OCI-LY3 (cell line): ENCODE data around the gene SND1.

Experiments
- H2AFZ ChIP-seq: fragments of 200-600, 300-600 bp; shearing (Covaris generic); 2 replicates; pipeline ENCODE4 v1.6.0; 2014; ENCODE audit warnings: antibody characterized with exemption, low read depth, low read length
- H3K27ac ChIP-seq: fragments of 200-600, 300-600 bp; sonication (generic); 2 replicates; pipeline ENCODE4 v1.5.1; 2014; ENCODE audit warnings: mild to moderate bottlenecking, low read length, moderate library complexity, mixed read lengths
- H3K27me3 ChIP-seq: fragments of 200-600, 300-600 bp; sonication (generic); 2 replicates; pipeline ENCODE4 v1.6.1; 2014; ENCODE audit warnings: low read depth, low read length, mixed read lengths
- H3K36me3 ChIP-seq: fragments of 200-600, 300-600 bp; sonication (generic); replicated peaks from 2 replicates; pipeline ENCODE3; 2014; ENCODE audit warnings: low read depth, low read length, mixed read lengths
- H3K4me1 ChIP-seq: fragments of 300-600, 200-600 bp; sonication (generic); 2 replicates; pipeline ENCODE4 v1.6.1; 2014; ENCODE audit warnings: low read length, mixed read lengths
- H3K4me2 ChIP-seq: fragments of 200-600, 300-600 bp; sonication (generic); 2 replicates; pipeline ENCODE4 v1.6.1; 2014; ENCODE audit warnings: low read length, mixed read lengths
- H3K4me3 ChIP-seq: fragments of 300-600, 200-600 bp; sonication (generic); 2 replicates; pipeline ENCODE4 v1.5.1; 2014; ENCODE audit warnings: antibody characterized with exemption, mild to moderate bottlenecking, low read length, moderate library complexity
- H3K79me2 ChIP-seq: fragments of 300-600, 200-600 bp; shearing (Covaris generic); 2 replicates; pipeline ENCODE4 v1.6.1; 2014; ENCODE audit warnings: mild to moderate bottlenecking, low read length, mixed read lengths
- H3K9ac ChIP-seq: fragments of 300-600, 200-600 bp; shearing (Covaris generic); 2 replicates; pipeline ENCODE4 v1.6.0; 2014; ENCODE audit warnings: mild to moderate bottlenecking, low read length, moderate library complexity
- H3K9me3 ChIP-seq: fragments of 200-600, 300-600 bp; shearing (Covaris generic); 2 replicates; pipeline ENCODE4 v1.6.1; 2014; ENCODE audit warnings: low read length, mixed read lengths; ENCODE audit not compliant: insufficient read depth
- H4K20me1 ChIP-seq: fragments of 200-600, 300-600 bp; sonication (generic); 2 replicates; pipeline ENCODE4 v1.6.1; 2016; ENCODE audit warnings: low read length, mixed read lengths; ENCODE audit not compliant: insufficient read depth
- CTCF ChIP-seq: fragments of 200-600, 300-600 bp; sonication (generic); IDR thresholded peaks from 2 replicates; pipeline ENCODE4 v1.5.1; 2014; ENCODE audit warnings: antibody characterized with exemption, low read length, low read depth
- EZH2phosphoT487 ChIP-seq: fragments of 200-600 bp; shearing (Covaris generic); IDR thresholded peaks from 2 replicates; pipeline ENCODE4 v1.6.1; 2018; ENCODE audit warnings: antibody characterized with exemption, mixed run types, low read depth

Gene SND1

GRCh38 chr7:127935847-127936376 is 283.9 kb downstream of the SND1 start:
- H3K27ac ChIP-seq, result no peak overlapping the region
- H3K27me3 ChIP-seq, result no peaks in the 10 kb centered on the region
- no peak overlapping the region for H3K9ac ChIP-seq
- H3K4me1 ChIP-seq, result peaks cover 12% of the 10 kb centered on the region
- peaks cover 48% of the 10 kb centered on the region for H3K36me3 ChIP-seq
- no peak overlapping the region for H2AFZ ChIP-seq
- H3K4me3 ChIP-seq, result no peak overlapping the region
- H3K79me2 ChIP-seq, result peaks cover 30% of the 10 kb centered on the region
- H4K20me1 ChIP-seq, result peaks cover 47% of the 10 kb centered on the region
- no peak overlapping the region for H3K4me2 ChIP-seq
- H3K9me3 ChIP-seq, result no peaks in the 10 kb centered on the region
- TF ChIP-seq CTCF, result no peak
- TF ChIP-seq EZH2phosphoT487, result no peak

- peaks cover 55% of the 10 kb centered on the region for H4K20me1 ChIP-seq
- H3K27me3 ChIP-seq, result no peaks in the 10 kb centered on the region
- peaks cover 41% of the 10 kb centered on the region for H3K36me3 ChIP-seq
- no peak overlapping the region for H3K4me3 ChIP-seq
- no peaks in the 10 kb centered on the region for H3K9me3 ChIP-seq
- H2AFZ ChIP-seq, result no peak overlapping the region
- peaks cover 12% of the 10 kb centered on the region for H3K4me1 ChIP-seq
- no peak for TF ChIP-seq CTCF
- TF ChIP-seq EZH2phosphoT487, result no peak
- no peak overlapping the region for H3K4me2 ChIP-seq
- H3K27ac ChIP-seq, result no peak overlapping the region
- H3K9ac ChIP-seq, result no peak overlapping the region
- H3K79me2 ChIP-seq, result peaks cover 32% of the 10 kb centered on the region
Measured at GRCh38 chr7:127937066-127937680, 285.2 kb downstream of the SND1 start.

GRCh38 chr7:127938588-127938987 is 286.6 kb downstream of the SND1 start:
- Histone ChIP-seq H3K4me2 (no peak overlapping the region), H3K4me1 (peaks cover 12% of the 10 kb centered on the region)
- TF ChIP-seq CTCF, result no peak
- TF ChIP-seq EZH2phosphoT487, result no peak

GRCh38 chr7:127940381-127941160 is 288.6 kb downstream of the SND1 start:
- Histone ChIP-seq H3K9me3 (no peaks in the 10 kb centered on the region), H3K4me1 (no peaks in the 10 kb centered on the region)

More at GRCh38 chr7:127938588-127938987, 286.6 kb downstream of the SND1 start:
- no peak overlapping the region for H3K4me3 ChIP-seq
- peaks cover 29% of the 10 kb centered on the region for H3K79me2 ChIP-seq
- H3K36me3 ChIP-seq, result peaks cover 42% of the 10 kb centered on the region
- H3K9me3 ChIP-seq, result no peaks in the 10 kb centered on the region
- H2AFZ ChIP-seq, result no peak overlapping the region
- H4K20me1 ChIP-seq, result peaks cover 59% of the 10 kb centered on the region
- H3K27ac ChIP-seq, result no peak overlapping the region
- no peak overlapping the region for H3K9ac ChIP-seq
- no peaks in the 10 kb centered on the region for H3K27me3 ChIP-seq

More at GRCh38 chr7:127940381-127941160, 288.6 kb downstream of the SND1 start:
- peaks cover 23% of the 10 kb centered on the region for H3K79me2 ChIP-seq
- H2AFZ ChIP-seq, result no peak overlapping the region
- peaks cover 41% of the 10 kb centered on the region for H4K20me1 ChIP-seq
- TF ChIP-seq CTCF (no peak), EZH2phosphoT487 (no peak)
- peaks cover 34% of the 10 kb centered on the region for H3K36me3 ChIP-seq
- no peak overlapping the region for H3K4me3 ChIP-seq
- no peak overlapping the region for H3K27ac ChIP-seq
- no peak overlapping the region for H3K9ac ChIP-seq
- no peak overlapping the region for H3K4me2 ChIP-seq
- no peaks in the 10 kb centered on the region for H3K27me3 ChIP-seq
